GM12892 (cell line): ENCODE measurements around the gene ASAH2.
A peak's percentile ranks its signal among the peaks of the same experiment; 100 is the strongest.
"Not testable (repeated sequence)": the region's sequence is repeated elsewhere in the genome, so short reads cannot be mapped to it uniquely, and the experiment has no call there.

Source experiments
- DNase-seq: peaks from one replicate; pipeline ENCODE4 v3.0.0; 2011; ENCODE audit not compliant: insufficient read length
- FAIRE-seq: peaks from 2 replicates; lab custom pipeline; 2011; peaks lifted over from hg19 to GRCh38; lab: Jason Lieb, UNC
- POLR2A ChIP-seq: IDR thresholded peaks from 2 replicates; pipeline ENCODE4 v1.6.1; 2011; ENCODE audit warnings: low read depth, low read length, control low read depth
- POLR2AphosphoS5 ChIP-seq: IDR thresholded peaks from 2 replicates; pipeline ENCODE4 v1.6.1; 2011; ENCODE audit warnings: low read depth, low read length, control low read depth
- TAF1 ChIP-seq: IDR thresholded peaks from 2 replicates; pipeline ENCODE4 v1.6.1; 2011; ENCODE audit warnings: low read depth, mild to moderate bottlenecking, control low read depth, low read length, borderline replicate concordance

ASAH2 gene

GRCh38 chr10:50248598-50248997 is 2.7 kb downstream of the ASAH2 start:
- FAIRE-seq (no peak), DNase-seq (no peak)
- TF ChIP-seq POLR2A (no peak), POLR2AphosphoS5 (no peak), TAF1 (no peak)

- no peak for DNase-seq
- no peak for TF ChIP-seq POLR2AphosphoS5
- TF ChIP-seq POLR2A, result no peak
- no peak for TF ChIP-seq TAF1
- FAIRE-seq, result no peak
Measured at GRCh38 chr10:50248062-50248461, 3.3 kb downstream of the ASAH2 start.

- TF ChIP-seq POLR2A (no peak), TAF1 (no peak), POLR2AphosphoS5 (no peak)
- FAIRE-seq (no peak), DNase-seq (no peak)
Measured at GRCh38 chr10:50244201-50244600, 7.1 kb downstream of the ASAH2 start.

GRCh38 chr10:50242777-50243176 is 8.5 kb downstream of the ASAH2 start:
- no peak for DNase-seq
- FAIRE-seq, result no peak
- no peak for TF ChIP-seq POLR2AphosphoS5
- TF ChIP-seq TAF1, result no peak
- TF ChIP-seq POLR2A, result no peak

GRCh38 chr10:50241478-50241877 is 9.8 kb downstream of the ASAH2 start:
- not testable (repeated sequence) for FAIRE-seq, DNase-seq

- TF ChIP-seq TAF1, result no peak
- TF ChIP-seq POLR2AphosphoS5, result no peak
- no peak for TF ChIP-seq POLR2A
- no peak for DNase-seq
- FAIRE-seq, result peak; percentile 14
Measured at GRCh38 chr10:50234486-50234885, 16.8 kb downstream of the ASAH2 start.

GRCh38 chr10:50232261-50232639 is 19.1 kb downstream of the ASAH2 start:
- no peak for TF ChIP-seq TAF1
- TF ChIP-seq POLR2AphosphoS5, result no peak
- no peak for TF ChIP-seq POLR2A
- DNase-seq, result no peak
- no peak for FAIRE-seq

GRCh38 chr10:50231515-50232260 is 19.6 kb downstream of the ASAH2 start:
- no peak for FAIRE-seq
- DNase-seq, result no peak

GRCh38 chr10:50229460-50229859 is 21.9 kb downstream of the ASAH2 start:
- FAIRE-seq, result no peak
- TF ChIP-seq POLR2AphosphoS5 (no peak), POLR2A (no peak), TAF1 (no peak)
- DNase-seq, result no peak

More at GRCh38 chr10:50231515-50232260, 19.6 kb downstream of the ASAH2 start:
- no peak for TF ChIP-seq POLR2AphosphoS5
- TF ChIP-seq TAF1, result no peak
- TF ChIP-seq POLR2A, result no peak

GRCh38 chr10:50228672-50229071 is 22.6 kb downstream of the ASAH2 start:
- no peak for DNase-seq
- no peak for FAIRE-seq
- TF ChIP-seq POLR2A (no peak), TAF1 (no peak), POLR2AphosphoS5 (no peak)

GRCh38 chr10:50226610-50227009 is 24.7 kb downstream of the ASAH2 start:
- FAIRE-seq (no peak), DNase-seq (no peak)
- TF ChIP-seq TAF1 (no peak), POLR2AphosphoS5 (no peak), POLR2A (no peak)

- DNase-seq, result no peak
- FAIRE-seq, result peak; percentile 90
- TF ChIP-seq TAF1, result no peak
- no peak for TF ChIP-seq POLR2A
- TF ChIP-seq POLR2AphosphoS5, result no peak
Measured at GRCh38 chr10:50224330-50224952, 26.9 kb downstream of the ASAH2 start.

GRCh38 chr10:50222199-50222598 is 29.1 kb downstream of the ASAH2 start:
- TF ChIP-seq POLR2AphosphoS5, result no peak
- TF ChIP-seq POLR2A, result no peak
- no peak for TF ChIP-seq TAF1
- no peak for FAIRE-seq
- no peak for DNase-seq
